Measurements from ENCODE around the gene GANAB. TPM values are rescaled to one million over a fixed set of nuclear protein-coding genes. Genes with fewer than 3 reads are reported as not detected.

The GANAB gene
- total and polyA plus RNA-seq, 2 of the 13 experiments (the other 11 are each of a cell fraction or from before 2014, with no cell fraction given) = 99.5 to 234 TPM

DNA sequence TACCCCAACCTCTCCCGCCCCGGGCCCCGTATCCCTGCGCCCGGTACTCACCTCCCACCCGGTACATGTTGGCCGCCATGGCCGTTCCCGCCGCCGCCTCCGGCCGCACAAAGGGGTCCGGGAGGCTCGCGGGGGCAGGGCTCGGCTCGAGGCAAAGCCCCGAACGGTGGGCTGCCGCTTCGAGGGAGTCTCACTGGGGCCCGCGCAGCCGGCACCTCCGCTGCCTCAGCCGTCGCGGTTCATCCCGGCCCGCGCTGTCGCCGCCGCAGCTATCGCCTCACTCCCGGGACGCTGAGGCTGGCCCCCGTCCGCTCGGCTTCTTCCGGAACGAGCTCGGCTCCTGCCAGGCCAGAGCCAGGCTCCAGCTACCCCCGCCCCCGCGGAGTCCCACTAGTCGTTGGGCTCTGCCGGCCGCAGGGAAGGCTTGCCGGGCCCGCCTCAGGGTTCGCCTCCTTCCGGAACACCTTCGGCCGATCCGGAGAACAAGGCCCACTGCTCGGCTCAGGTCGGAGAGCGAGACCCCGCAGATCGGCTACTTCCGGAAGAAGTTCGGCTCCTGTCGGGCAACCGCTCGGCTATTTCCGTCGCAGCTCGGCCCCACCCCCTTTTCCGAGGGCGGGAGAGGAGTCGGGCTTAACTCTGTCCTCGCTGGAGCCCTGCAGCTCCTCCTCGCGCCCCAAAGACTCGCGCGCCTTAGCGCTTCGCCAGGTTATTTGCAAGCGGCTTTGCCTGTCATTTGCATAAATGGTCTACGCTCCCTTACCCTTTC lies 44.9 kb downstream of the GANAB start, which contains the start of gene MTA2 (continued):
- TF ChIP-seq ZBTB40 (IDR thresholded peaks at IDR 0.05) = no peak
- peak; percentile 57 for TF ChIP-seq ZBTB40 (CRISPR knock-in tag; IDR thresholded peaks at IDR 0.05)
- TF ChIP-seq SIN3A (IDR thresholded peaks at IDR 0.05; ENCODE audit: borderline replicate concordance, low read depth, low read length) = no peak; the same call in 1 of the 2 replicates
- TF ChIP-seq ATRX (CRISPR knock-in tag; IDR thresholded peaks at IDR 0.05; ENCODE audit: borderline replicate concordance) = no peak
- peak; percentile 25 for TF ChIP-seq ZNF607 (CRISPR knock-in tag; IDR thresholded peaks at IDR 0.05; ENCODE audit: borderline replicate concordance)
- no peak for TF ChIP-seq PLRG1 (conservative IDR thresholded peaks at IDR 0.05)
- TF ChIP-seq, protein P1, sequence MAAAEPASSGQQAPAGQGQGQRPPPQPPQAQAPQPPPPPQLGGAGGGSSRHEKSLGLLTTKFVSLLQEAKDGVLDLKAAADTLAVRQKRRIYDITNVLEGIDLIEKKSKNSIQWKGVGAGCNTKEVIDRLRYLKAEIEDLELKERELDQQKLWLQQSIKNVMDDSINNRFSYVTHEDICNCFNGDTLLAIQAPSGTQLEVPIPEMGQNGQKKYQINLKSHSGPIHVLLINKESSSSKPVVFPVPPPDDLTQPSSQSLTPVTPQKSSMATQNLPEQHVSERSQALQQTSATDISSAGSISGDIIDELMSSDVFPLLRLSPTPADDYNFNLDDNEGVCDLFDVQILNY (CRISPR knock-in tag; conservative IDR thresholded peaks at IDR 0.05) = peak; percentile 57
- TF ChIP-seq KAT7 (CRISPR knock-in tag; IDR thresholded peaks at IDR 0.05; ENCODE audit: borderline replicate concordance) = peak; percentile 53; the same call in 1 of the 2 replicates
- TF ChIP-seq DMAP1 (CRISPR knock-in tag; IDR thresholded peaks at IDR 0.05) = peak; percentile 74
- TF ChIP-seq HNF4A (CRISPR knock-in tag; IDR thresholded peaks at IDR 0.05) = no peak
- TF ChIP-seq GLMP (CRISPR knock-in tag; IDR thresholded peaks at IDR 0.05; ENCODE audit: borderline replicate concordance) = no peak
- TF ChIP-seq ZSCAN30 (CRISPR knock-in tag; IDR thresholded peaks at IDR 0.05) = no peak; the same call in 1 of the 2 replicates
- TF ChIP-seq ZNF44 (CRISPR knock-in tag; IDR thresholded peaks at IDR 0.05) = peak; percentile 40; the same call in 1 of the 2 replicates
- no peak for TF ChIP-seq ZSCAN12 (CRISPR knock-in tag; IDR thresholded peaks at IDR 0.05)
- peak; percentile 44; the same call in 1 of the 2 replicates for TF ChIP-seq TBX2 (CRISPR knock-in tag; IDR thresholded peaks at IDR 0.05; ENCODE audit: borderline replicate concordance)
- TF ChIP-seq CHCHD3 (CRISPR knock-in tag; IDR thresholded peaks at IDR 0.05) = no peak
- no peak for TF ChIP-seq DPF2 (CRISPR knock-in tag; IDR thresholded peaks at IDR 0.05; ENCODE audit: borderline replicate concordance, low read depth)
- TF ChIP-seq NFATC3 (CRISPR knock-in tag; IDR thresholded peaks at IDR 0.05) = no peak
